ENCODE data around the gene ADGRA3.

DNA sequence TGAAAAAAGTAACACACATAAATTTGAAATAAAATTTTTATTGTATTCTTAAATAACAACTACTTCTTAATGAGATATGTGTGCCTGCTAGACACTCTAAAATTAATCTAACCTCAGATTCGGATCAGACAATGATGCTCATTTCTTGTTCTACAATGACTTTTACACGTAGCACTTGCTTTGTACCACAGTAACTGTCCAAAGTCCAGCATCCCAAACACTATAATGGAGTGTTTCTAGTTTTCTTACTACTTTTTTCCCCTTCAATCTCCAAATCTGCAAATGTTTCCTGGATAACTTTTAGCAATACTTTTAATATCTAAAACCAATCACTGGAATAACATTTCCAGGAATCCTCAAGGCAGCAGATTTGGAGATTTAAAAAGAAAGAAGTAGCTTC lies 75.9 kb downstream of the ADGRA3 start:
- TF ChIP-seq POLR2A (IDR thresholded peaks at IDR 0.05) = no peak
- TF ChIP-seq, protein P1, sequence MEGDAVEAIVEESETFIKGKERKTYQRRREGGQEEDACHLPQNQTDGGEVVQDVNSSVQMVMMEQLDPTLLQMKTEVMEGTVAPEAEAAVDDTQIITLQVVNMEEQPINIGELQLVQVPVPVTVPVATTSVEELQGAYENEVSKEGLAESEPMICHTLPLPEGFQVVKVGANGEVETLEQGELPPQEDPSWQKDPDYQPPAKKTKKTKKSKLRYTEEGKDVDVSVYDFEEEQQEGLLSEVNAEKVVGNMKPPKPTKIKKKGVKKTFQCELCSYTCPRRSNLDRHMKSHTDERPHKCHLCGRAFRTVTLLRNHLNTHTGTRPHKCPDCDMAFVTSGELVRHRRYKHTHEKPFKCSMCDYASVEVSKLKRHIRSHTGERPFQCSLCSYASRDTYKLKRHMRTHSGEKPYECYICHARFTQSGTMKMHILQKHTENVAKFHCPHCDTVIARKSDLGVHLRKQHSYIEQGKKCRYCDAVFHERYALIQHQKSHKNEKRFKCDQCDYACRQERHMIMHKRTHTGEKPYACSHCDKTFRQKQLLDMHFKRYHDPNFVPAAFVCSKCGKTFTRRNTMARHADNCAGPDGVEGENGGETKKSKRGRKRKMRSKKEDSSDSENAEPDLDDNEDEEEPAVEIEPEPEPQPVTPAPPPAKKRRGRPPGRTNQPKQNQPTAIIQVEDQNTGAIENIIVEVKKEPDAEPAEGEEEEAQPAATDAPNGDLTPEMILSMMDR (IDR thresholded peaks at IDR 0.05) = no peak
- TF ChIP-seq POLR2AphosphoS5 (IDR thresholded peaks at IDR 0.05) = no peak
